HK-2 (cell line): ENCODE data around the gene NINJ1.
"Not testable (repeated sequence)": the region's sequence is repeated elsewhere in the genome, so short reads cannot be mapped to it uniquely, and the experiment has no call there.

Experiments
- DNase-seq: peaks from one replicate; pipeline ENCODE4 v3.0.0-alpha.2; 2018; ENCODE audit not compliant: unreplicated experiment

The NINJ1 gene

DNA sequence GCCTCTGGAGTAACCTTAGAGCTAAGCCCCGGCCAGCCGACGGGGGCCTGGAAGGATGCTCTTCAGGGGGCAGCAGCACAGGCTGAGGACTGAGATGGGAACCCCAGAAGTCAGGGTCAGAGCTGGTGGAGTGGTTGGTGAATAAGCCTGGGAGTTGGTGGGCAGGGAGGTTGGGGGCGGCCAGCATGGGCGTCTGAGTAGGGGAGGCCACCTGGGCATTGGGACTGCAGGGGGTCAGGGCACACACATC, 14.4 kb downstream of the NINJ1 start:
- no peak for DNase-seq

DNA sequence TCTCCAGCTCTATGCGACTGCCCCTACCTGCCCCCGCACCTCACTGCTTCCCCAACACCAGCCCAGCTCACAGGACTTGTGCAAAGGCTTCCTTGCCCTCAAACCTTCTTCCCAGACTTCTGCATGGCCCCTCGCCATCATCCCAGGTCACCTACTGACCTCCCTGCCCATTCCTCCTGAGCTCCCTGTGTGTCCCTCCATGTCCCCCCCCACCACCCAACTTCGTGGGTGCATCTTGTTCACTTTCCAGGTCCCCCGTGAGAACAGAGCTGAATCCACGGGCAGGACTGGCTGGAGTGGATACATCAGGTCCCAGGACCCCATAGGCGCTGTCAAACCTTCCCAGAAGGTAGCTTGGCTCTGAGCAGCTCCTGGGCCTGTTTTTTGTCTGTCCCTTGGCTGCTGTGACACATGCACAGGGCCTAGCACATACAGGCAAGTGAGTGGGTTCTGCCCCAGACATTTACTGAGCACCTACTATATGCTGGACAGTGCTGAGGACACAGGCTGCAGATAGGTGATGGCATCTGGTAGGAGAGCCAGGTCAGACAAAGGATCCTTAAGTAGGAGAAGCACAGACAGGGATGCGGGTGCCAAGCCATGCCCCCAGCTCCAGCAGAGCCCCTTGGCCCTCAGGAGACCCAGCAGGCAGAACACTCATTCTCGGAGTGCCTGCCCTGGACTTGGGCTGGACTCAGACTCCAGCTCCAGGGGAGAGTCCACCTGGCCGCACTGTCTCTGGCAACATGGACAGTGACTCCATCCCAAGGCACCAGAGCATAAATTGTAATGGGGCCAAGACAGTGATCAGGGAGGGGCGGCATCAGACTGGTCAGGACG, 15.0 kb downstream of the NINJ1 start:
- DNase-seq: no peak

DNA sequence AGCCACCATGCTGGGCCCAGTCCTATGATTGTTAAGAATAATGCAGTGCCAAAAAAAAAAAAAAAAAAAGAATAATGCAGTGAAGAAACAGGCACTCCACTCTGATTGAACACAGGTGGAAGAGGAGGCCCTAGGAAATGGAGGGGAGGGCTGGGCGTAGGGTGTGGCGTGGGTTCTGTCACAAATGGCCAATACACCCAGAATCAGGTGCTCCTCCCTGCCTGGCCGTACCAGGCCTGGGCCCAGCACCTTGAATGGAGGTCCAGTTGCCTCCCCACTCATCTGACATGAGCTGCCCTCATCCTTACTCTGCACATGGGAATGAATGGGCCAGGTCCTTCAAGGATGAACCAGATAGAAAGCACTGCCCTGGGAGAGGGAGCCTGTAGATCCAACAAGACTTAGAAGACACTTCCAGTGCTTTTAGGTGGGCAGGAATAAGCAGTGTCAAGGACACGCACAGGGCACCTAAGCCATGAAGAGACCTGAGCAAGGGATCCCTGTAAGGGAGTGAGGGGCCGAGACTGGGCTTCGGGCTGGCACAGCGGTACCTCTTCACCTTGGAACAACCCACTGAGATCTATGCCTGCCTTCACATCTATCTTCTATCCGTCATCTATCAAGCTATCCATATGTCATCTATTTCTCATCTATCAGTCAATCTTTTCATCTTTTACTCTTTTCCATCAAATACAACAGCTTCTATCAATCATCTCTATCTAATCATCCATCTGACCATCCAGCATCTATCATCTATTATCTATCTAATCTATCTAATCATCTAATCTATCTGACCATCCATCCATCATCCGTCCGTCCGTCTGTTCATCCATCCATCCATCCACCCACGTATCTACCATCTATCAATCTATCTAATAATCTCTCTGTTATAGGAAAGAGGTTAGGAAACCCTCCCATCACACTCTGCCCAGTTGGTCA, 15.9 kb downstream of the NINJ1 start:
- no peak for DNase-seq

DNA sequence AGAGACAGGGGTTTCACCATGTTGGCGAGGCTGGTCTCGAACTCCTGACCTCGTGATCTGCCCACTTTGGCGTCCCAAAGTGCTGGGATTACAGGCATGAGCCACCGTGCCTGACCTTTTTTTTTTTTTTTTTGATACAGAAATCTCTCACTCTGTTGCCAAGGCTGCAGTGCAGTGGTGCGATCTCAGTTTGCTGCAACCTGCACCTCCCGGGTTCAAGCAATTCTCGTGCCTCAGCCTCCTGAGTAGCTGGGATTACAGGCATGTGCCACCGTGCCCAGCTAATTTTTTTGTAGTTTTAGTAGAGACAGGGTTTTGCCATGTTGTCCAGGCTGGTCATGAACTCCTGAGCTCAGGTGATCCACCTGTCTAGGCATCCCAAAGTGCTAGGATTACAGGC, 16.5 kb downstream of the NINJ1 start:
- not testable (repeated sequence) for DNase-seq

- peak; percentile 57 for DNase-seq
These were observed 17.7 kb downstream of the NINJ1 start for GRCh38 chr9:93116072-93116961.

- no peak for DNase-seq
These were observed 18.5 kb downstream of the NINJ1 start for GRCh38 chr9:93115486-93116071.

- no peak for DNase-seq
These were observed 19.1 kb downstream of the NINJ1 start for GRCh38 chr9:93114984-93115335.

- DNase-seq: no peak
These were observed 19.7 kb downstream of the NINJ1 start for GRCh38 chr9:93114169-93114983.

DNA sequence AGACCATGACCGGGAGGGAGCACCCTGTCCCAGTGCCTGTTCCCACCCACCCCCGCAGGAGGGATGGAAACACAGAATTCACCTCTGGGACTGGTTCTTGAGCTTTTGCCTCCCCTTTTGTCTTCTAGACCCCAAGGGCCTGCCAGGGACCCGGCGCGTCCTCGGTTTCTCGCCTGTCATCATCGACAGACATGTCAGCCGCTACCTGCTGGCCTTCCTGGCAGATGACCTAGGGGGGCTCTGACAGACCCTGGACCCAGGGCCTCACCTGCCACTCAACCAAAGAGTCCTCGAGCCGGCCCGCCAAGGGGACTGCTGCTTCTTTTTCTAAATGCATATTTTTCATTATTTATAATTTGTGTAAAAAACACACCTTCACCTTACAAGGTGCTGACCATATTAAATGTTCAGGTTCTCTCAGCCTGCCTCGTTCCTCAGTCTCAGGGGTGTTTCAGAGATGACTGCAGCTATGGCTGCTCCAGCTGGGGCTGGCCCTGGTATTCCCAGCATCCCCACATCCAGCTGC, 21.1 kb downstream of the NINJ1 start:
- DNase-seq: no peak

DNA sequence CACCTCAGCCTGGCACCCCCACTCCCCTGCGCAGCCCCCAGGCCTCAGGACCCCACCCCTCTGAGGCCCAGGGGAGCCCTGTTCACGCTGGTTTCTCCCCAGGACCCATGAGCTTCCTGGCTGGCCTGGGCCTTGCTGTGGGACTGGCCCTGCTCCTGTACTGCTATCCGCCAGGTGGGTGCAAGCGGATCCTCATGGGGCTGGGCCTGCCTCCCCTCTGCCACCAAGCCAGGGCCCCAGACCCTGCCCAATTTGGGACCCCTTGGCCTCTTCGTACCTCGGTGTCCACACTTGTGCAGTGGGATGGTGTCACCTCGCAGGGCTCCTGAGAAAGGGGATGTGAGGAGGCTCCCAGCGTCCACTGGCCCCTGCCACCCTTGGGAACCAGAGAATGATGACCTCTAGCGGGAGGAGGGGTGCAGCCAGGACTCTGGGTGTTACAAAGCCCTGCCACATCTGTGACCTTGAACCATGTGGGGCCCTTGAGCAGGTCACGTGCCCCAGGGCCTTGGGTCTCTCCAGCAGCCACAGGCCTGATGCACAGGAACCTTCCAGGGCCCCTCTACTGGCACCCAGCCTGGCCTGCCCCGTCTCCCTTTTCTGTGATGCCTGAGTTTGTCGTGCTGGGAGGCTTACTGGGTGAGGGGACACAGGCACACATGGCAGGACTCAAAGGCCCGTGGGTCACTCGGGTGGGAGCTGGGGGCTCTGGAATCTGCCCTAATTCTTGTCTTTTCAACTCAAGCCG, 21.8 kb downstream of the NINJ1 start:
- DNase-seq: no peak

DNA sequence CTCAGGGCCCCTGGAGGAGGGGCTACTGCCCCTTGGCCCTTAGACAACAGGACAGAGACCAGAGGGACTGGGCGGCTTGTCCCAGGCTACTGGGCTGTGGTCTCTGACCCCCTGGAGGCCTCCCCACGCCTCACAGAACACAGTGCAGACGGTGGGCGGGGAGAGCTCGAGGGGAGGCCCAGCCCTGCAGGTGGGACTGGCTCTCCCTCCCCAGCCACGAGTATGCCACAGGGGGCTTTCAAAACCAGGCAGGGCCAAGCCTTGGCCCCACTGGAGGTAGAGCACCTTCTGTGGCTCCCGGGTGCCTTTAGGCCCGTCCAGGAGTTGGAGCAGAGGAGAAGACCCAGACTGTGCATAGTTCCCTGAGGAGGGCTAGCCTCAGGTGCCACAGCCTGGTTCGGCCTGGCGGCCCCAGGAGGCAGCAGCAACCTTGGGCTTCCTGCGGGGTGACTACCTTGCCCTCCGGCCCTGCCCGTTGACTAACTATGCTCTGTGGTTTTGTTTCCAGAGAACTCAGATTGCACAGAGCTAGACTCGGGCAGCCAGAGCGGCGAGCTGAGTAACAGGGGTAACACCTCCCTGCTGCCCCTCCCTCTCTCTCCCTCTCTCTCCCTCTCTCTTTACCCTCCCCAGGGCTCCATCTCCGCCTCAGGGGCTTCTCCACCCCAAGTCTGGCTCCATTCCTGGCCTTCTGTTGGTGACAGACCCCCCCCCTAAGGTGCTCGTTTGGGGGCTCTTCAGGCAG, 22.5 kb downstream of the NINJ1 start:
- DNase-seq: peak; percentile 82

- DNase-seq: no peak
These were observed 23.1 kb downstream of the NINJ1 start for GRCh38 chr9:93111001-93111370.

- DNase-seq: no peak
These were observed 23.7 kb downstream of the NINJ1 start for GRCh38 chr9:93110311-93110855.

- no peak for DNase-seq
These were observed 25.6 kb downstream of the NINJ1 start for GRCh38 chr9:93108291-93109041.

DNA sequence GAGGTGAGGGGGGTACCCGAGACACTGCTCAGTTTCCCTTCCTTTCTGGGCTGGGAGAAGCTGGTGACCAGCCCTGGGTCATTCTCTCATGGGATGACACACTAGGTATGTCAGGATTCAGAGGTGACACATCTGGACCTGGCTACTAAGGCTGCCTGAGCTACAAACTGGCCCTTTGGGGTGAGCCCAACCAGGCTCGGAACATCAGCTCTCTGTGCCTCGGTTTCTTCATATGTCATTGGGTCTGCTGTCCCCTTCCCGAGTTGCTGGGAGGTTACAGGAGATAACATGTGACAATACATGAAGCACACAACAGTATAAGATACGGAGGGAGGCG, 26.3 kb downstream of the NINJ1 start:
- no peak for DNase-seq

DNA sequence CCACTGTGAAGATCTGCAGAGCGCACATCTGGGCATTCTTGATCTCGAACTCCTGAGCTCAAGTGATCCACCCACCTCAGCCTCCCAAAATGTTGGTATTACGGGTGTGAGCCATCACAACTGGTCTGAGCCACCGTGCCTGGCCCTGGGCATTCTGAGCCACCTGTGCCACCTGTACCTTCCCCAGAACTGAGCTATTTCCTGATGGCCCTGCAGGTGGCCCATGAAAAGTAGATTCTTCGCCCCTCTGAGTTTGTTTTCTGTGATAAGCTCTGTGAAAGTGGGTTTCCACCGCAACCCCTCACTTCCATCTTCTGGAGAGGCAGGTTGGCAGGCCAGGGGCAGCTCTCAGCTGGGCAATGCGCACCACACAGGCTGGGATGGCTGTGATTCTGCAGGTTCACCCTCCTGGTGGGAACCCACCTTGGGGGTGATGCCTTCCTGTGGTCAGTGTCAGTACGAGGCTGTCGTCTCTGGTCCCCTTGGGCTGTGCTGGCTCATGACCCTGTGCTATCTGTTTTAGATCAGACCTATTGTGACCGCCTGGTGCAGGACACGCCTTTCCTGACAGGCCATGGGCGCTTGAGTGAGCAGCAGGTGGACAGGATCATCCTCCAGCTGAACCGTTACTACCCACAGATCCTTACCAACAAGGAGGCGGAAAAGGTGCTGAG, 26.8 kb downstream of the NINJ1 start:
- no peak for DNase-seq

GRCh38 chr9:93105620-93106019, 28.4 kb downstream of the NINJ1 start:
- DNase-seq: no peak

GRCh38 chr9:93101086-93101485, 33.0 kb downstream of the NINJ1 start:
- DNase-seq: not testable (repeated sequence)
